H9 (cell line): ENCODE results near the gene DSC2. TPM values are rescaled to one million over a fixed set of nuclear protein-coding genes. Genes with fewer than 3 reads are reported as not detected.

Source experiments
- DNase-seq: peaks from one replicate; pipeline ENCODE4 v3.0.0-alpha.2; 2017
- H2AFZ ChIP-seq: one replicate; pipeline ENCODE4 v1.6.1; 2013; ENCODE audit warnings: mild to moderate bottlenecking, low read length, control low read depth, moderate library complexity
- H2AK5ac ChIP-seq: 2 replicates; pipeline ENCODE4 v1.6.1; 2013; ENCODE audit warnings: low read length, control low read depth, mixed read lengths; ENCODE audit not compliant: insufficient read length
- H2BK120ac ChIP-seq: one replicate; pipeline ENCODE4 v1.6.1; 2013; ENCODE audit warnings: low read depth, mild to moderate bottlenecking, low read length, control low read depth, inconsistent platforms; ENCODE audit not compliant: poor library complexity, severe bottlenecking
- H2BK12ac ChIP-seq: 2 replicates; pipeline ENCODE4 v1.6.1; 2013; ENCODE audit warnings: low read length, control low read depth, mixed read lengths, low read depth; ENCODE audit not compliant: insufficient read length
- H2BK15ac ChIP-seq: 2 replicates; pipeline ENCODE4 v1.6.1; 2013; ENCODE audit warnings: low read depth, low read length, control low read depth
- H2BK20ac ChIP-seq: one replicate; pipeline ENCODE4 v1.6.1; 2013; ENCODE audit warnings: low read depth, mild to moderate bottlenecking, low read length, control low read depth, inconsistent platforms; ENCODE audit not compliant: poor library complexity, severe bottlenecking
- H2BK5ac ChIP-seq: 2 replicates; pipeline ENCODE4 v1.6.1; 2013; ENCODE audit warnings: low read length, control low read depth, mixed read lengths; ENCODE audit not compliant: insufficient read length
- H3K14ac ChIP-seq: 2 replicates; pipeline ENCODE4 v1.6.1; 2013; ENCODE audit warnings: low read length, control low read depth; ENCODE audit not compliant: insufficient read depth
- H3K18ac ChIP-seq: 2 replicates; pipeline ENCODE4 v1.6.1; 2013; ENCODE audit warnings: low read depth, mild to moderate bottlenecking, mixed read lengths, low read length, control low read depth; ENCODE audit not compliant: insufficient read length
- H3K23ac ChIP-seq: 2 replicates; pipeline ENCODE4 v1.6.1; 2013; ENCODE audit warnings: low read length, control low read depth, mixed read lengths, low read depth; ENCODE audit not compliant: insufficient read length
- H3K23me2 ChIP-seq: 2 replicates; pipeline ENCODE4 v1.6.1; 2013; ENCODE audit warnings: low read depth, mild to moderate bottlenecking, mixed read lengths, low read length, control low read depth; ENCODE audit not compliant: insufficient read length, poor library complexity, severe bottlenecking
- H3K27ac ChIP-seq: 2 replicates; pipeline ENCODE4 v1.5.1; 2013; ENCODE audit warnings: low read length, control low read depth, mixed read lengths, low read depth; ENCODE audit not compliant: insufficient read length
- H3K27me3 ChIP-seq: 2 replicates; pipeline ENCODE4 v1.6.1; 2013; ENCODE audit warnings: low read length, control low read depth, inconsistent platforms; ENCODE audit not compliant: insufficient read depth
- H3K4ac ChIP-seq: 2 replicates; pipeline ENCODE4 v1.6.1; 2013; ENCODE audit warnings: low read depth, mild to moderate bottlenecking, control low read depth, inconsistent platforms, low read length, moderate library complexity
- H3K4me1 ChIP-seq: 2 replicates; pipeline ENCODE4 v1.6.1; 2013; ENCODE audit warnings: low read length, control low read depth, inconsistent platforms; ENCODE audit not compliant: insufficient read depth
- H3K4me2 ChIP-seq: 2 replicates; pipeline ENCODE4 v1.6.1; 2013; ENCODE audit warnings: low read length, control low read depth, mixed read lengths; ENCODE audit not compliant: insufficient read length, insufficient read depth
- H3K56ac ChIP-seq: 2 replicates; pipeline ENCODE4 v1.6.1; 2013; ENCODE audit warnings: low read depth, mild to moderate bottlenecking, mixed read lengths, low read length, control low read depth; ENCODE audit not compliant: insufficient read length
- H3K79me1 ChIP-seq: 2 replicates; pipeline ENCODE4 v1.6.1; 2013; ENCODE audit warnings: low read depth, mild to moderate bottlenecking, moderate library complexity, low read length, control low read depth, inconsistent platforms; ENCODE audit not compliant: insufficient read depth, poor library complexity, severe bottlenecking
- H3K79me2 ChIP-seq: 2 replicates; pipeline ENCODE4 v1.6.1; 2013; ENCODE audit warnings: low read length, control low read depth, inconsistent platforms; ENCODE audit not compliant: insufficient read depth
- H3K9ac ChIP-seq: 2 replicates; pipeline ENCODE4 v1.6.1; 2013; ENCODE audit warnings: low read length, control low read depth, mixed read lengths; ENCODE audit not compliant: insufficient read length; ENCODE audit errors: extremely low read depth
- H3K9me3 ChIP-seq: one replicate; pipeline ENCODE4 v1.6.1; 2013; ENCODE audit warnings: low read depth, low read length, inconsistent platforms; ENCODE audit not compliant: control insufficient read depth
- H3T11ph ChIP-seq: one replicate; pipeline ENCODE4 v1.6.1; 2013; ENCODE audit warnings: mild to moderate bottlenecking, low read length, control low read depth, inconsistent platforms
- H4K20me1 ChIP-seq: one replicate; pipeline ENCODE4 v1.6.1; 2013; ENCODE audit not compliant: control insufficient read depth, insufficient read length, insufficient read depth
- H4K5ac ChIP-seq: 2 replicates; pipeline ENCODE4 v1.6.1; 2013; ENCODE audit warnings: low read depth, mild to moderate bottlenecking, mixed read lengths, low read length, control low read depth; ENCODE audit not compliant: insufficient read length
- H4K8ac ChIP-seq: replicated peaks from 2 replicates; pipeline ENCODE4 v1.6.1; 2013; ENCODE audit warnings: low read length, control low read depth, mixed read lengths, low read depth; ENCODE audit not compliant: insufficient read length
- H4K91ac ChIP-seq: 2 replicates; pipeline ENCODE4 v1.6.1; 2013; ENCODE audit warnings: low read depth, mild to moderate bottlenecking, moderate library complexity, mixed read lengths, low read length, control low read depth; ENCODE audit not compliant: insufficient read length
- H3K27ac Mint-ChIP-seq, 3 experiments: 2 replicates in 2 of 3; 3 replicates in 1 of 3; pipeline ENCODE4 v1.8.0; 2020 to 2021; ENCODE audit warnings: mixed read lengths in 3 of 3, mild to moderate bottlenecking in 1 of 3, moderate library complexity in 1 of 3
- H3K27me3 Mint-ChIP-seq: 2 replicates; pipeline ENCODE4 v1.8.0; 2021; ENCODE audit warnings: low read depth, mild to moderate bottlenecking, moderate library complexity, mixed read lengths
- H3K36me3 Mint-ChIP-seq, 3 experiments: 2 replicates in 2 of 3; 3 replicates in 1 of 3; pipeline ENCODE4 v1.8.0; 2020 to 2021; ENCODE audit warnings: low read depth in 3 of 3, mixed read lengths in 3 of 3; ENCODE audit not compliant: insufficient read depth in 1 of 3
- H3K4me1 Mint-ChIP-seq, 2 experiments: 2 replicates each; pipeline ENCODE4 v1.8.0; 2020; ENCODE audit warnings: mixed read lengths in 2 of 2
- H3K4me3 Mint-ChIP-seq, 2 experiments: 2 replicates in 1 of 2; 3 replicates in 1 of 2; pipeline ENCODE4 v1.8.0; 2020 to 2021; ENCODE audit warnings: mild to moderate bottlenecking in 2 of 2, mixed read lengths in 2 of 2, moderate library complexity in 1 of 2
- H3K9me3 Mint-ChIP-seq, 2 experiments: 2 replicates in 1 of 2; 3 replicates in 1 of 2; pipeline ENCODE4 v1.8.0; 2020; ENCODE audit warnings: mild to moderate bottlenecking in 2 of 2, mixed read lengths in 2 of 2, moderate library complexity in 1 of 2
- CTCF ChIP-seq: fragments of 200-600 bp; sonication (generic); conservative IDR thresholded peaks from 3 replicates; pipeline ENCODE4 v1.8.0; 2021; ENCODE audit warnings: antibody characterized with exemption, mild to moderate bottlenecking
- total RNA-seq: library from RNA; stranded (reverse); gene quantifications from 2 replicates; pipeline ENCODE4 v1.2.1, GENCODE V29; 2021

DSC2 gene
- total RNA-seq, 1 experiment from 2014 or later = 26.1 TPM

GRCh38 chr18:31098878-31099277 is 3.3 kb downstream of the DSC2 start:
- H3K4me2 ChIP-seq = no peak overlapping the region
- H3K27me3 ChIP-seq = no peaks in the 10 kb centered on the region
- H3K4ac ChIP-seq = no peak overlapping the region
- no peaks in the 10 kb centered on the region; the same call in 1 of the 2 replicates for H3K4me1 ChIP-seq
- no peak overlapping the region for H2AFZ ChIP-seq
- H4K91ac ChIP-seq = no peak overlapping the region
- no peaks in the 10 kb centered on the region for H3K79me1 ChIP-seq
- H2BK20ac ChIP-seq = no peak overlapping the region
- no peak overlapping the region for H2AK5ac ChIP-seq
- no peak overlapping the region for H2BK120ac ChIP-seq
- H4K8ac ChIP-seq = no peak overlapping the region
- H3K9me3 ChIP-seq = no peaks in the 10 kb centered on the region
- Mint-ChIP-seq H3K36me3 (no peaks in the 10 kb centered on the region; a peak in 1 of 7 replicates), H3K4me3 (peak overlapping the region in 1 of 2 experiments; percentile 6; a peak in 2 of 5 replicates), H3K9me3 (no peaks in the 10 kb centered on the region), H3K4me1 (peaks cover 38 to 43% of the 10 kb centered on the region in 2 experiments), H3K27ac (no peak overlapping the region; a peak in 1 of 7 replicates), H3K27me3 (peaks cover 2% of the 10 kb centered on the region; the same call in 1 of the 2 replicates)
- no peak overlapping the region for H2BK12ac ChIP-seq
- H3K56ac ChIP-seq = no peak overlapping the region
- TF ChIP-seq CTCF = no peak
- no peak overlapping the region for H2BK5ac ChIP-seq
- H3K27ac ChIP-seq = no peak overlapping the region
- H3T11ph ChIP-seq = no peak overlapping the region
- no peak overlapping the region for H3K18ac ChIP-seq
- peaks cover 3% of the 10 kb centered on the region for H3K23me2 ChIP-seq
- H3K79me2 ChIP-seq = peaks cover 14% of the 10 kb centered on the region; the same call in 1 of the 2 replicates
- no peak overlapping the region for H2BK15ac ChIP-seq
- H4K5ac ChIP-seq = no peak overlapping the region
- no peaks in the 10 kb centered on the region for H4K20me1 ChIP-seq
- no peak overlapping the region for H3K9ac ChIP-seq
- H3K23ac ChIP-seq = no peak overlapping the region
- H3K14ac ChIP-seq = no peak overlapping the region
- no peak for DNase-seq
